K562 (cell line): ENCODE results near the gene SLC2A14.

Experiments used
- ATF1 ChIP-seq, 2 experiments: fragments of 450-650 bp in 1 of 2; IDR thresholded peaks; 2 replicates each; pipeline ENCODE4 v1.6.1; 2016; ENCODE audit warnings: missing compliant biosample characterization in 1 of 2, missing genetic modification characterization in 1 of 2
- CTCF ChIP-seq, 3 experiments: IDR thresholded peaks in 2 of 3; conservative IDR thresholded peaks in 1 of 3; 2 replicates each; pipeline ENCODE4 v1.5.1; 2011 to 2012; ENCODE audit warnings: low read length in 3 of 3, mild to moderate bottlenecking in 3 of 3, control low read depth in 2 of 3, improper control_type of control experiment in 1 of 3, inconsistent platforms in 1 of 3, low read depth in 1 of 3, mixed read lengths in 1 of 3, moderate library complexity in 1 of 3; ENCODE audit not compliant: insufficient read depth in 2 of 3
- EZH2 ChIP-seq: IDR thresholded peaks from 2 replicates; pipeline ENCODE4 v1.6.1; 2012; ENCODE audit warnings: low read depth, mild to moderate bottlenecking, inconsistent platforms, low read length, borderline replicate concordance
- LARP7 ChIP-seq: fragments of 450-650 bp; IDR thresholded peaks from 2 replicates; pipeline ENCODE4 v1.6.1; 2016
- POLR2AphosphoS5 ChIP-seq: IDR thresholded peaks from 2 replicates; pipeline ENCODE4 v1.6.1; 2011; ENCODE audit warnings: mild to moderate bottlenecking, low read depth, low read length, moderate library complexity; ENCODE audit not compliant: control insufficient read depth, insufficient read depth
- RAD21 ChIP-seq, 2 experiments: fragments of 250-450 bp in 1 of 2; fragments of 450-650 bp in 1 of 2; sonication (Bioruptor Pico) in 1 of 2; formaldehyde crosslinking in 1 of 2; IDR thresholded peaks in 1 of 2; conservative IDR thresholded peaks in 1 of 2; 2 replicates each; pipeline versions ENCODE4 v1.4.0 to v1.8.0; 2020 to 2022; ENCODE audit warnings: mild to moderate bottlenecking in 2 of 2, moderate library complexity in 1 of 2
- SAFB ChIP-seq: fragments of 200-400 bp; formaldehyde crosslinking; IDR thresholded peaks from 2 replicates; pipeline ENCODE4 v1.6.1; 2017; ENCODE audit warnings: low read depth, low read length, borderline replicate concordance
- SIN3A ChIP-seq, 2 experiments: fragments of 150-350 bp in 1 of 2; IDR thresholded peaks; 2 replicates each; pipeline ENCODE4 v1.6.1; 2011 to 2016; ENCODE audit warnings: borderline replicate concordance in 2 of 2, low read depth in 2 of 2, low read length in 2 of 2, mild to moderate bottlenecking in 2 of 2, moderate library complexity in 2 of 2; ENCODE audit not compliant: control insufficient read depth in 1 of 2
- TFAM ChIP-seq: fragments of 250-450 bp; sonication (Bioruptor Pico); conservative IDR thresholded peaks from 2 replicates; pipeline ENCODE4 v1.5.0; 2021; ENCODE audit warnings: mild to moderate bottlenecking, moderate library complexity
- ZBTB34 ChIP-seq: fragments of 250-450 bp; sonication (Bioruptor Pico); IDR thresholded peaks from 2 replicates; pipeline ENCODE4 v1.8.0; 2021; ENCODE audit warnings: mild to moderate bottlenecking, moderate library complexity
- ZNF134 ChIP-seq: fragments of 250-450 bp; sonication (Bioruptor Pico); conservative IDR thresholded peaks from 2 replicates; pipeline ENCODE4 v1.4.0; 2020
- ZNF24 ChIP-seq: fragments of 450-650 bp; IDR thresholded peaks from 2 replicates; pipeline ENCODE4 v1.6.1; 2016
- ZNF436 ChIP-seq: fragments of 250-450, 450-650 bp; sonication (Bioruptor Pico); formaldehyde crosslinking; IDR thresholded peaks from 2 replicates; pipeline ENCODE4 v1.7.0; 2020; ENCODE audit warnings: mild to moderate bottlenecking
- ZNF644 ChIP-seq: fragments of 200-800 bp; sonication (Bioruptor generic); IDR thresholded peaks from 2 replicates; pipeline ENCODE4 v1.6.1; 2016; ENCODE audit warnings: low read depth, missing genetic modification characterization, missing compliant biosample characterization

- TF ChIP-seq CTCF (IDR thresholded peaks at IDR 0.05 in 2 of 3, conservative IDR thresholded peaks at IDR 0.05 in 1 of 3; ENCODE audit: insufficient read depth in 2 of 3, low read depth in 1 of 3, low read length in 3 of 3) (no peak), ZNF24 (no peak), ZBTB34 (CRISPR knock-in tag) (no peak), POLR2AphosphoS5 (no peak), TFAM (CRISPR knock-in tag) (no peak), ZNF134 (CRISPR knock-in tag) (no peak), RAD21 (CRISPR knock-in tag; conservative IDR thresholded peaks at IDR 0.05 in 1 of 2, IDR thresholded peaks at IDR 0.05 in 1 of 2) (no peak), LARP7 (no peak), ATF1 (CRISPR knock-in tag; IDR thresholded peaks at IDR 0.05) (no peak), ATF1 (tag; IDR thresholded peaks at IDR 0.05) (no peak), ZNF436 (no peak), SIN3A (IDR thresholded peaks at IDR 0.05; ENCODE audit: borderline replicate concordance in 2 of 2, control insufficient read depth in 1 of 2, low read depth in 2 of 2, low read length in 2 of 2) (no peak), SAFB (no peak), ZNF644 (tag) (no peak), EZH2 (no peak)
These were observed 44.2 kb upstream of the SLC2A14 start for GRCh38 chr12:7916936-7917335.
